ENCODE data around the gene CYB561D1.

GRCh38 chr1:109516872-109517271 lies 23.0 kb downstream of the CYB561D1 start:
- TF ChIP-seq PML (IDR thresholded peaks at IDR 0.05; ENCODE audit: low read length) (no peak), ZNF232 (CRISPR knock-in tag; IDR thresholded peaks at IDR 0.05) (no peak)

All from K562 (cell line).